GM12878 (cell line): ENCODE measurements around the gene SIKE1. TPM values are rescaled to one million over a fixed set of nuclear protein-coding genes. Genes with fewer than 3 reads are reported as not detected.

ENCODE experiments used
- ATAC-seq: fragments of 200-7000 bp; cut with Tn5 transposase; 3 replicates; pipeline ENCODE4 v1.9.1; 2020; ENCODE audit warnings: mild to moderate bottlenecking, moderate library complexity
- BruUV-seq: library from RNA; stranded (reverse); fragments of 400-500 nt; replicated peaks from 2 replicates; lab custom pipeline; 2021; lab: Mats Ljungman, UMichigan
- CTCF ChIA-PET: fragments of 300-600 bp; sonication (Branson Sonifier 250); formaldehyde crosslinking; extraction: SDS; loops from one replicate; lab custom pipeline; 2021; ENCODE audit warnings: inconsistent platforms; lab: Yijun Ruan, JAX
- POLR2A ChIA-PET: fragments of 350-600 bp; formaldehyde crosslinking; extraction: SDS; loops from one replicate; lab custom pipeline; 2021; ENCODE audit warnings: inconsistent platforms; lab: Charles Lee
- RAD21 ChIA-PET: fragments of 300-600 bp; sonication (Branson Sonifier 250); formaldehyde crosslinking; loops from one replicate; lab custom pipeline; 2023; ENCODE audit warnings: antibody characterized with exemption; ENCODE audit not compliant: unreplicated experiment; lab: Charles Lee
- SMC1A ChIA-PET: fragments of 300-600 bp; sonication (Branson Sonifier 250); formaldehyde crosslinking; loops from one replicate; lab custom pipeline; 2023; ENCODE audit not compliant: unreplicated experiment, uncharacterized antibody; lab: Charles Lee
- DNase-seq: peaks from one replicate; pipeline ENCODE4 v3.0.0-alpha.2; 2011; ENCODE audit warnings: low read depth, low spot score
- FAIRE-seq: peaks from 3 replicates; lab custom pipeline; 2011; peaks lifted over from hg19 to GRCh38; lab: Jason Lieb, UNC
- H2AFZ ChIP-seq: 2 replicates; pipeline ENCODE4 v1.6.0; 2011; ENCODE audit warnings: low read depth, low read length, control low read depth; ENCODE audit not compliant: control insufficient read depth
- H3K27ac ChIP-seq: 2 replicates; pipeline ENCODE4 v1.5.1; 2011; ENCODE audit warnings: control low read depth; ENCODE audit not compliant: control insufficient read depth, insufficient read depth
- H3K27me3 ChIP-seq, 2 experiments: replicated peaks in 1 of 2; 2 replicates each; pipeline versions ENCODE4 v1.6.0 to v1.6.1; 2011; ENCODE audit warnings: low read length in 1 of 2; ENCODE audit not compliant: control insufficient read depth in 2 of 2, insufficient read depth in 2 of 2
- H3K36me3 ChIP-seq, 2 experiments: 2 replicates each; pipeline ENCODE4 v1.5.1; 2011; ENCODE audit warnings: low read length in 1 of 2; ENCODE audit not compliant: control insufficient read depth in 2 of 2, insufficient read depth in 2 of 2
- H3K4me1 ChIP-seq: 2 replicates; pipeline ENCODE4 v1.6.1; 2011; ENCODE audit warnings: mild to moderate bottlenecking, low read length, moderate library complexity, mixed read lengths; ENCODE audit not compliant: control insufficient read depth, insufficient read depth
- H3K4me2 ChIP-seq: 2 replicates; pipeline ENCODE4 v1.6.0; 2011; ENCODE audit warnings: control low read depth; ENCODE audit not compliant: control insufficient read depth, insufficient read depth
- H3K4me3 ChIP-seq: fragments of 200-600 bp; sonication (generic); 2 replicates; pipeline ENCODE4 v1.5.1; 2016
- H3K79me2 ChIP-seq: 2 replicates; pipeline ENCODE4 v1.6.0; 2011; ENCODE audit warnings: low read length; ENCODE audit not compliant: control insufficient read depth, insufficient read depth
- H3K9ac ChIP-seq: 2 replicates; pipeline ENCODE4 v1.8.0; 2011; ENCODE audit warnings: low read length, control low read depth, mixed read lengths; ENCODE audit not compliant: control insufficient read depth, insufficient read depth
- H3K9me3 ChIP-seq: replicated peaks from 3 replicates; pipeline ENCODE4 v1.5.1; 2011; ENCODE audit warnings: mild to moderate bottlenecking, low read length; ENCODE audit not compliant: control insufficient read depth, insufficient read depth
- H4K20me1 ChIP-seq: 2 replicates; pipeline ENCODE4 v1.6.0; 2011; ENCODE audit not compliant: control insufficient read depth, insufficient read depth
- CBFB ChIP-seq: IDR thresholded peaks from 2 replicates; pipeline ENCODE4 v1.6.1; 2016; ENCODE audit warnings: antibody characterized with exemption, low read depth
- FOXK2 ChIP-seq: fragments of 450-650 bp; IDR thresholded peaks from 2 replicates; pipeline ENCODE4 v1.6.1; 2017; ENCODE audit warnings: mild to moderate bottlenecking, moderate library complexity
- LARP7 ChIP-seq: fragments of 450-650 bp; IDR thresholded peaks from 2 replicates; pipeline ENCODE4 v1.6.1; 2017; ENCODE audit warnings: mild to moderate bottlenecking
- RELB ChIP-seq: fragments of 450-650 bp; IDR thresholded peaks from 2 replicates; pipeline ENCODE4 v1.6.1; 2017; ENCODE audit warnings: low read depth, mild to moderate bottlenecking, moderate library complexity
- SIN3A ChIP-seq: IDR thresholded peaks from 2 replicates; pipeline ENCODE4 v1.6.1; 2012; ENCODE audit warnings: low read depth, low read length, improper control_type of control experiment
- WGBS: methylation state at CpG from one replicate; pipeline ENCODE4 v1.1.6; 2016; ENCODE audit warnings: low lambda C conversion rate; ENCODE audit not compliant: insufficient replicate concordance, insufficient coverage; ENCODE audit errors: missing lambda C conversion rate; 5-methylcytosine and 5-hydroxymethylcytosine counted together
- in situ Hi-C: fragments of 300-500 bp; cut with MboI; formaldehyde crosslinking; loops from 9 replicates; pipeline ENCODE4 v1.14.3; 2018; ENCODE audit warnings: mixed read lengths
- intact Hi-C: fragments of 100-400 bp; cut with micrococcal nuclease; formaldehyde crosslinking; loops from one replicate; pipeline ENCODE4 v1.14.2; 2022; ENCODE audit not compliant: unreplicated experiment
- polyA plus RNA-seq, 11 experiments: library from polyadenylated mRNA; depleted of rRNA in 4 of 11; unstranded in 6 of 11; stranded (reverse) in 5 of 11; fragments of >200 nt; fragmentation: Nextera tagmentation in 4 of 11; fragmentation: Illumina TruSeq in 1 of 11; extraction: Ambion mirVana in 4 of 11; extraction: Trizol in 1 of 11; gene quantifications; 1 replicate in 1 of 11; 2 replicates in 10 of 11; pipeline versions ENCODE4 v1.2.1 to v1.2.3, GENCODE V29; 2011 to 2016; ENCODE audit warnings: inconsistent platforms in 2 of 11, missing spikeins in 2 of 11, low read depth in 1 of 11
- total RNA-seq, 4 experiments: library from RNA; depleted of rRNA in 3 of 4; stranded (reverse); fragments of >200 nt in 3 of 4; fragmentation: Illumina TruSeq in 1 of 4; extraction: Trizol in 1 of 4; gene quantifications; 2 replicates each; pipeline versions ENCODE4 v1.2.1 to v1.2.3, GENCODE V29; 2013 to 2021

Gene SIKE1
- total and polyA plus RNA-seq, 10 of the 15 experiments (the other 5 are each of a cell fraction or from before 2014, with no cell fraction given), result 10.4 to 67.0 (median 45.5) TPM

DNA sequence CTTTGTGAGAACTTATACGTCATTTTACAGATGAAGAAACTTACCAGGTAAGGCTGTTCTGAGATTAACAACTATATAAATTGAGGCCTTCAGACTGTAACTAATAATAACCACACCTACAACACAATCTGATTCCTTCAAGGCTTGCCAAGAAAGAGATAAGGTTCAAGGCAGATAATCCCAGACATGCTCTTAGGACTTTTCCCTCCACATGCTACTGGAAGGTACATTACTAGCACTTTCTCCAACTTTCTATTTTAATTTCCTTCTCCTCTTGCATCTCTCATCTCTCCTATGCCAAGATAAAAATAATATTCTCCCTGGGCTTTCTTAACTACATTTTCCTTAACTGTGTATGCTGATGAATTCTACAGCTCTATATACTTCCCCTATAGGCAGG is 45.0 kb downstream of the SIKE1 start (continued):
- no peak for TF ChIP-seq RELB
- no peak for TF ChIP-seq FOXK2
- no peak for TF ChIP-seq CBFB

DNA sequence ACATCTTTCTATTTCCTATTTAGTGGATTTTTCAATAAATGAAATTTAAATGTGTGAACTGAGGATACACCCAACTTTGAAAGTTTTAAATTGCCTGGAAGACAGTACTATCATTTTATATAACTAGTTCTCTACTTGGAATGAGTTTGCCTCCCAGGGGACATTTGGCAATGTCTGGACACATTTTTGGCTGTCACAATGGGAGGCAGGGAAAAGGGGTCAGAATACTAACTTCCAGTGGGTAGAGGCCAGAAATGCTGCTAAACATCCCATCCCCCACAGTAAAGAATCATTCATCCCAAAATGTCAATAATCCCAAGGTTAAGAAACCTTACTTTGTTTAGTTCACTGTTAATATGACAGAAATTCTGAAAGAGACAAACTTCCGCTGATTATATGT is 50.7 kb downstream of the SIKE1 start:
- ChIA-PET RAD21 (no interaction called here), POLR2A (no interaction called here), SMC1A (interaction anchor here (1.2 kb wide), 1 partner anchor 15 kb away, joined by 3 read pairs; no protein-coding TSS in a partner anchor), CTCF (interaction anchor here (2.6 kb wide), 1 partner anchor 16 kb away, joined by 7 read pairs; no protein-coding TSS in a partner anchor)
- 96% methylated on average over 1 of the region's 1 CpG for WGBS
- no peak for ATAC-seq
- intact Hi-C loops, result no loop called here
- DNase-seq, result no peak
- no peak for TF ChIP-seq SIN3A
- no peak for TF ChIP-seq LARP7
- Histone ChIP-seq H3K27ac (no peak overlapping the region), H3K36me3 (peaks cover 8 to 54% of the 10 kb centered on the region in 2 experiments), H3K9ac (no peak overlapping the region), H2AFZ (no peak overlapping the region), H3K4me2 (no peak overlapping the region), H3K27me3 (no peaks in the 10 kb centered on the region), H3K4me3 (no peak overlapping the region), H4K20me1 (no peaks in the 10 kb centered on the region), H3K4me1 (no peaks in the 10 kb centered on the region), H3K79me2 (no peaks in the 10 kb centered on the region), H3K9me3 (no peaks in the 10 kb centered on the region)
- no peak for FAIRE-seq
- in situ Hi-C loops, result loop anchor here (25.0 kb wide), 1 partner anchor 1767 kb away; the partner anchor contains the start of gene SLC16A1
- TSS peak; percentile 20 for BruUV-seq
